Esophagus squamous epithelium (tissue), 5 donors: ENCODE results near the gene FAF2. TPM values are rescaled to one million over a fixed set of nuclear protein-coding genes. Genes with fewer than 3 reads are reported as not detected.

Experiments
- DNase-seq: peaks from one replicate; lab custom pipeline; 2025; lab: John Stamatoyannopoulos, UW
- H3K27ac ChIP-seq, 4 donors: fragments of 200-600 bp; sonication (generic); one replicate each; pipeline ENCODE4 v1.5.1; 2016 to 2019; ENCODE audit warnings: mild to moderate bottlenecking in 1 of 4
- H3K27me3 ChIP-seq, 4 donors: fragments of 200-600 bp; sonication (generic); 1 replicate in 3 of 4; 2 replicates in 1 of 4; pipeline versions ENCODE4 v1.5.1 to v1.6.0; 2017 to 2021; ENCODE audit warnings: antibody characterized with exemption in 1 of 4
- H3K36me3 ChIP-seq, 3 donors: fragments of 200-600 bp; sonication (generic); one replicate each; pipeline ENCODE4 v1.5.1; 2016 to 2019
- H3K4me1 ChIP-seq, 3 donors: fragments of 200-600 bp; sonication (generic); one replicate each; pipeline ENCODE4 v1.5.1; 2017 to 2019
- H3K4me3 ChIP-seq, 4 donors: fragments of 200-600 bp; sonication (generic); 1 replicate in 3 of 4; 2 replicates in 1 of 4; pipeline ENCODE4 v1.5.1; 2016 to 2019; ENCODE audit warnings: mild to moderate bottlenecking in 2 of 4, moderate library complexity in 1 of 4
- H3K9me3 ChIP-seq, 3 donors: fragments of 200-600 bp; sonication (generic); one replicate each; pipeline ENCODE4 v1.5.1; 2016 to 2019
- POLR2A ChIP-seq, 4 donors: fragments of 450-650 bp; IDR thresholded peaks; one replicate each; pipeline ENCODE4 v1.6.1; 2017; ENCODE audit warnings: antibody characterized with exemption in 4 of 4, mild to moderate bottlenecking in 4 of 4, moderate library complexity in 3 of 4
- WGBS, 2 donors: methylation state at CpG; one replicate each; pipeline ENCODE4 v1.1.5; 2018; 5-methylcytosine and 5-hydroxymethylcytosine counted together
- intact Hi-C: fragments of 100-400 bp; cut with DNase I; formaldehyde crosslinking; loops from one replicate; pipeline ENCODE4 v1.15.0; 2022
- total RNA-seq, 4 donors: library from RNA; depleted of rRNA; stranded (reverse); fragments of >200 nt; gene quantifications; one replicate each; pipeline ENCODE4 v1.1.0, GENCODE V29; 2016
- TF ChIP-seq, protein P1 (sequence below), 6 experiments: fragments of 450-650 bp in 4 of 6; fragments of 200-600 bp in 2 of 6; sonication (generic) in 2 of 6; IDR thresholded peaks; one replicate each; pipeline ENCODE4 v1.5.1; 2016 to 2019; ENCODE audit warnings: antibody characterized with exemption in 6 of 6, mild to moderate bottlenecking in 4 of 6, moderate library complexity in 4 of 6
- donor health status: DM: yes; HTN: yes; CAD: no.

The FAF2 gene
- total RNA-seq, 4 donors from 2014 or later = 18.5 to 27.0 (median 24.7) TPM

GRCh38 chr5:176414704-176415103 is 33.5 kb upstream of the FAF2 start:
- Histone ChIP-seq H3K4me3 (peak overlapping the region; percentile 77 to 98 (median 90)), H3K36me3 (peaks cover 0 to 7% (median under 1%) of the 10 kb centered on the region in 3 donors), H3K9me3 (no peaks in the 10 kb centered on the region), H3K4me1 (peaks cover 49 to 79% (median 55%) of the 10 kb centered on the region in 3 donors), H3K27ac (peak overlapping the region; percentile 90 to 99 (median 96)), H3K27me3 (no peaks in the 10 kb centered on the region)
- intact Hi-C loops = loop anchor here (10.0 kb wide), 1 partner anchor 120 kb away; the partner anchor contains the start of gene RNF44
- TF ChIP-seq, protein P1, sequence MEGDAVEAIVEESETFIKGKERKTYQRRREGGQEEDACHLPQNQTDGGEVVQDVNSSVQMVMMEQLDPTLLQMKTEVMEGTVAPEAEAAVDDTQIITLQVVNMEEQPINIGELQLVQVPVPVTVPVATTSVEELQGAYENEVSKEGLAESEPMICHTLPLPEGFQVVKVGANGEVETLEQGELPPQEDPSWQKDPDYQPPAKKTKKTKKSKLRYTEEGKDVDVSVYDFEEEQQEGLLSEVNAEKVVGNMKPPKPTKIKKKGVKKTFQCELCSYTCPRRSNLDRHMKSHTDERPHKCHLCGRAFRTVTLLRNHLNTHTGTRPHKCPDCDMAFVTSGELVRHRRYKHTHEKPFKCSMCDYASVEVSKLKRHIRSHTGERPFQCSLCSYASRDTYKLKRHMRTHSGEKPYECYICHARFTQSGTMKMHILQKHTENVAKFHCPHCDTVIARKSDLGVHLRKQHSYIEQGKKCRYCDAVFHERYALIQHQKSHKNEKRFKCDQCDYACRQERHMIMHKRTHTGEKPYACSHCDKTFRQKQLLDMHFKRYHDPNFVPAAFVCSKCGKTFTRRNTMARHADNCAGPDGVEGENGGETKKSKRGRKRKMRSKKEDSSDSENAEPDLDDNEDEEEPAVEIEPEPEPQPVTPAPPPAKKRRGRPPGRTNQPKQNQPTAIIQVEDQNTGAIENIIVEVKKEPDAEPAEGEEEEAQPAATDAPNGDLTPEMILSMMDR (IDR thresholded peaks at IDR 0.05) = no peak
- no peak for TF ChIP-seq POLR2A (IDR thresholded peaks at IDR 0.05)
- no peak for DNase-seq
- 46 to 49% methylated on average over 3 of the region's 3 CpGs for WGBS, 2 donors

GRCh38 chr5:176415240-176415951 is 32.8 kb upstream of the FAF2 start:
- H3K9me3 ChIP-seq = no peaks in the 10 kb centered on the region
- 28 to 38% methylated on average over 8 to 13 of the region's 13 CpGs for WGBS, 2 donors
- intact Hi-C loops = loop anchor here (10.0 kb wide), 1 partner anchor 119 kb away; the partner anchor contains the start of gene RNF44

GRCh38 chr5:176415952-176416924 is 31.9 kb upstream of the FAF2 start, which contains the start of gene CLTB:
Gene CLTB, minus strand, starts transcription at chr5:176416539. Its CDS starts 176 bp downstream, at chr5:176416363.
- 19% methylated on average over 4 of the region's 107 CpGs; no CpG with 5 or more reads in 1 of the 2 donors for WGBS, 2 donors
- Histone ChIP-seq H3K4me3 (peak within 1 kb of the TSS; percentile 77 to 98 (median 90)), H3K9me3 (no peaks in the 10 kb centered on the region), H3K4me1 (peaks cover 37 to 63% (median 45%) of the 10 kb centered on the region in 3 donors), H3K36me3 (peaks cover 0 to 3% (median 0%) of the 10 kb centered on the region in 3 donors), H3K27ac (peak within 1 kb of the TSS; percentile 92 to 99 (median 96)), H3K27me3 (peaks cover 0 to 3% (median 0%) of the 10 kb centered on the region in 4 donors)
- DNase-seq = no peak
- TF ChIP-seq POLR2A (IDR thresholded peaks at IDR 0.05) = peak in 3 of 4 donors; percentile 93 to 95 (median 94)
- TF ChIP-seq, protein P1 (IDR thresholded peaks at IDR 0.05) = peak; percentile 50 to 97 (median 94)
- intact Hi-C loops = loop anchor here (10.0 kb wide), 1 partner anchor 119 kb away; the partner anchor contains the start of gene RNF44

More at GRCh38 chr5:176415240-176415951, 32.8 kb upstream of the FAF2 start:
- Histone ChIP-seq H3K27ac (peak overlapping the region; percentile 92 to 99 (median 96)), H3K4me1 (peaks cover 45 to 72% (median 51%) of the 10 kb centered on the region in 3 donors), H3K4me3 (peak overlapping the region; percentile 77 to 98 (median 90)), H3K27me3 (no peaks in the 10 kb centered on the region), H3K36me3 (peaks cover 0 to 3% (median 0%) of the 10 kb centered on the region in 3 donors)
- TF ChIP-seq, protein P1 (IDR thresholded peaks at IDR 0.05) = no peak
- TF ChIP-seq POLR2A (IDR thresholded peaks at IDR 0.05) = peak in 1 of 4 donors; percentile 18
- DNase-seq = no peak

DNA sequence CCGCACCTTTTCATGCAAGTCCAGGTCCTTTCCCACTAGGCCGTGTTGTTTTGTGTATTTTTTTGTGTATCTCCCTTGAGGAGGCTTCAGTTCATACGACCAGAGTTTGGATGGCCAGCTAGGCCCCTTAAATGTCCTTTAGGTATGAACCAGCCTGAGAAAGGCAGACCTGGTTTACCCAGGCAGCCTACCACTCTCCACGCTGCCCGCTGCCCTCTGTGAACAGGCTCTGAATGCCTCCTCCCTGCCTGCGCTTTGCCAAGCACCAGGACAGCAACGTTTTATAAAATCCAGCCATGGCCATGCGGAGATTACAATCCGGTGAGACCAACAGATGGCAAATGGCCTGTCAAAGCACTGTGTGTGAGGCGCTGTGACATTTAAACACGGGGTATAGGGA is 31.2 kb upstream of the FAF2 start:
- Histone ChIP-seq H3K4me1 (peaks cover 34 to 56% (median 40%) of the 10 kb centered on the region in 3 donors), H3K36me3 (peaks cover 0 to 3% (median 0%) of the 10 kb centered on the region in 3 donors), H3K4me3 (peak overlapping the region; percentile 77 to 98 (median 90)), H3K27me3 (peaks cover 0 to 7% (median 0%) of the 10 kb centered on the region in 4 donors), H3K27ac (peak overlapping the region; percentile 80 to 99 (median 95)), H3K9me3 (no peaks in the 10 kb centered on the region)
- intact Hi-C loops = loop anchor here (10.0 kb wide), 1 partner anchor 118 kb away; the partner anchor contains the start of gene RNF44
- no peak for DNase-seq
- no peak for TF ChIP-seq POLR2A (IDR thresholded peaks at IDR 0.05)
- TF ChIP-seq, protein P1 (IDR thresholded peaks at IDR 0.05) = no peak
- WGBS, 2 donors = 66 to 74% methylated on average over 11 of the region's 11 CpGs
